ENCODE data around the gene FOXK1. TPM values are rescaled to one million over a fixed set of nuclear protein-coding genes. Genes with fewer than 3 reads are reported as not detected.

FOXK1 gene
- total and polyA plus RNA-seq, 2 of the 13 experiments (the other 11 are each of a cell fraction or from before 2014, with no cell fraction given), result 4.6 to 8.8 TPM

DNA sequence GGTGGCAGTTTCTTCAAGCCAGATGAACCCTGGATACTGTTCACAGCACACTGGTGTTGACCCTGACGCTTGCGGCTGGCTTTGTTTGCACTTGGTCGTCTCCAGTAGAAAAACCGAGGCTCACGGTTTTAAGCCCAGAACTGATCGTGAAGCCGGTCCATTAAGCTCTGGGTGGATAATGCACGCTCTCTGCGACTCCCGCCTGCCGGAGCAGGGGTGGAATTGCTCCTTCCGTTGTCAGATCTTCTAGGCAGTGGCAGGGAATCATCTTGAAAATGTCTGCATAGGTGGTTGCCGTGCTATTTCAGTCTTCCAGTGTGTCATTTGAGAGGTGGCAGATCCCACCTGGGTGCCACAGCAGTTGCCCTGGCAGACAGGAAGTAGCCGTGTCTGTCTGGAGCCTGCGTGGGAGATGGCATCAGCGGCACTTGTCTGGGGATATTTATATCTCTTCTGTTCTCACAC lies 57.5 kb downstream of the FOXK1 start (continued):
- TF ChIP-seq ZNF446 (CRISPR knock-in tag; IDR thresholded peaks at IDR 0.05) (no peak), RAD21 (CRISPR knock-in tag; IDR thresholded peaks at IDR 0.05) (peak; percentile 60; the same call in 1 of the 2 replicates), CENPX (CRISPR knock-in tag; IDR thresholded peaks at IDR 0.05) (no peak), TMF1 (CRISPR knock-in tag; IDR thresholded peaks at IDR 0.05; ENCODE audit: low read depth) (no peak), ZFP36 (IDR thresholded peaks at IDR 0.05; ENCODE audit: borderline replicate concordance, low read depth, low read length, partially characterized antibody) (peak; percentile 34), ZBTB3 (CRISPR knock-in tag; IDR thresholded peaks at IDR 0.05; ENCODE audit: borderline replicate concordance, low read depth) (no peak), SMAD9 (CRISPR knock-in tag; IDR thresholded peaks at IDR 0.05) (no peak), AFF4 (CRISPR knock-in tag; IDR thresholded peaks at IDR 0.05) (no peak), HNRNPUL1 (IDR thresholded peaks at IDR 0.05; ENCODE audit: low read depth, low read length) (no peak), ZGPAT (CRISPR knock-in tag; IDR thresholded peaks at IDR 0.05) (no peak), GABPB1 (CRISPR knock-in tag; IDR thresholded peaks at IDR 0.05) (no peak), KLF6 (CRISPR knock-in tag; IDR thresholded peaks at IDR 0.05) (no peak), SSRP1 (CRISPR knock-in tag; IDR thresholded peaks at IDR 0.05) (no peak), ZNF326 (CRISPR knock-in tag; IDR thresholded peaks at IDR 0.05; ENCODE audit: borderline replicate concordance) (0 out of 2 replicates have a peak, but pooled peaks have one; percentile 27), ARID4A (CRISPR knock-in tag; IDR thresholded peaks at IDR 0.05; ENCODE audit: borderline replicate concordance) (peak; percentile 21), PAXIP1 (CRISPR knock-in tag; conservative IDR thresholded peaks at IDR 0.05) (peak; percentile 50; the same call in 1 of the 2 replicates), ZNF180 (CRISPR knock-in tag; IDR thresholded peaks at IDR 0.05; ENCODE audit: borderline replicate concordance, low read depth) (no peak)

Measured in HepG2 (cell line).